Mononuclear cell (primary cell): ENCODE measurements around the gene SRPK2. TPM values are rescaled to one million over a fixed set of nuclear protein-coding genes. Genes with fewer than 3 reads are reported as not detected.

Experiments
- H3K27me3 ChIP-seq: 2 replicates; pipeline ENCODE4 v1.6.0; 2011; ENCODE audit warnings: low read length, control low read depth; ENCODE audit not compliant: insufficient read depth
- H3K4me1 ChIP-seq: 2 replicates; pipeline ENCODE4 v1.5.1; 2011; ENCODE audit warnings: mild to moderate bottlenecking, low read length, control low read depth; ENCODE audit not compliant: insufficient read depth
- H3K4me3 ChIP-seq: 2 replicates; pipeline ENCODE4 v1.5.1; 2011; ENCODE audit warnings: mild to moderate bottlenecking, low read length, moderate library complexity
- H3K9me3 ChIP-seq: 2 replicates; pipeline ENCODE4 v1.5.1; 2011; ENCODE audit warnings: low read depth, mild to moderate bottlenecking, control low read depth, low read length
- total RNA-seq: library from RNA; depleted of rRNA; stranded (reverse); fragments of >200 nt; gene quantifications from one replicate; pipeline ENCODE4 v1.2.3, GENCODE V29; 2012

SRPK2 gene
- total RNA-seq, 1 donor: 41.9 TPM

GRCh38 chr7:105067691-105068090 is 321.0 kb downstream of the SRPK2 start:
- Histone ChIP-seq H3K4me1 (no peaks in the 10 kb centered on the region), H3K27me3 (no peaks in the 10 kb centered on the region), H3K4me3 (no peak overlapping the region), H3K9me3 (no peaks in the 10 kb centered on the region)

Other genes with a start within 250 kb of the SRPK2 start
- gene PUS7, start 133.3 kb upstream of the SRPK2 start, total RNA-seq: 6.3 TPM
- 29.0 TPM for gene RINT1, start 143.3 kb upstream of the SRPK2 start, total RNA-seq
- 0.94 TPM for gene EFCAB10, start 192.6 kb upstream of the SRPK2 start, total RNA-seq